K562 (cell line): ENCODE measurements around the gene MRPL28. TPM values are rescaled to one million over a fixed set of nuclear protein-coding genes. Genes with fewer than 3 reads are reported as not detected.
"Not testable (repeated sequence)": the region's sequence is repeated elsewhere in the genome, so short reads cannot be mapped to it uniquely, and the experiment has no call there.

Source experiments
- CBFA2T2 ChIP-seq: fragments of 450-650 bp; conservative IDR thresholded peaks from 2 replicates; pipeline ENCODE4 v1.6.1; 2017; ENCODE audit warnings: mild to moderate bottlenecking
- CBFA2T3 ChIP-seq: fragments of 450-650 bp; IDR thresholded peaks from 2 replicates; pipeline ENCODE4 v1.6.1; 2017
- CXXC5 ChIP-seq: fragments of 250-450 bp; sonication (Bioruptor Pico); IDR thresholded peaks from 2 replicates; pipeline ENCODE4 v1.8.0; 2022; ENCODE audit warnings: inconsistent platforms, mild to moderate bottlenecking, moderate library complexity
- DMBX1 ChIP-seq: fragments of 250-450 bp; sonication (Bioruptor Pico); IDR thresholded peaks from 2 replicates; pipeline ENCODE4 v1.8.0; 2022; ENCODE audit warnings: inconsistent platforms, mild to moderate bottlenecking, moderate library complexity, borderline replicate concordance
- DPF2 ChIP-seq: fragments of 450-650 bp; IDR thresholded peaks from 2 replicates; pipeline ENCODE4 v1.6.1; 2016
- ESRRA ChIP-seq: fragments of 450-650 bp; IDR thresholded peaks from 2 replicates; pipeline ENCODE4 v1.6.1; 2014; ENCODE audit warnings: low read depth, mild to moderate bottlenecking, moderate library complexity, borderline replicate concordance
- GATAD2A ChIP-seq: fragments of 450-650 bp; IDR thresholded peaks from 2 replicates; pipeline ENCODE4 v1.6.1; 2017
- MEIS2 ChIP-seq: fragments of 450-650 bp; IDR thresholded peaks from 2 replicates; pipeline ENCODE4 v1.6.1; 2014; ENCODE audit warnings: mild to moderate bottlenecking; ENCODE audit not compliant: partially characterized antibody
- NCOR1 ChIP-seq: fragments of 450-650 bp; IDR thresholded peaks from 2 replicates; pipeline ENCODE4 v1.6.1; 2016; ENCODE audit warnings: mild to moderate bottlenecking, moderate library complexity
- NFIC ChIP-seq: fragments of 450-650 bp; IDR thresholded peaks from 2 replicates; pipeline ENCODE4 v1.6.1; 2017; ENCODE audit warnings: mild to moderate bottlenecking, inconsistent platforms
- RBBP5 ChIP-seq: fragments of 200-600 bp; sonication (generic); IDR thresholded peaks from 2 replicates; pipeline ENCODE4 v1.6.1; 2012; ENCODE audit warnings: borderline replicate concordance, mild to moderate bottlenecking, low read length, control low read depth, inconsistent platforms; ENCODE audit not compliant: insufficient read depth, poor library complexity, severe bottlenecking
- SOX6 ChIP-seq: fragments of 450-650 bp; IDR thresholded peaks from 2 replicates; pipeline ENCODE4 v1.6.1; 2014; ENCODE audit warnings: mild to moderate bottlenecking
- TCF3 ChIP-seq: sonication (generic); formaldehyde crosslinking; IDR thresholded peaks from 2 replicates; pipeline ENCODE4 v1.4.0; 2020; ENCODE audit warnings: mild to moderate bottlenecking, missing genetic modification reagents
- TFAP4 ChIP-seq: sonication (generic); formaldehyde crosslinking; IDR thresholded peaks from 2 replicates; pipeline ENCODE4 v1.8.0; 2022; ENCODE audit warnings: missing genetic modification reagents, mild to moderate bottlenecking, moderate library complexity, borderline replicate concordance
- ZNF263 ChIP-seq: sonication (generic); formaldehyde crosslinking; IDR thresholded peaks from 2 replicates; pipeline ENCODE4 v1.8.0; 2022; ENCODE audit warnings: mild to moderate bottlenecking, missing genetic modification reagents, borderline replicate concordance
- polyA plus RNA-seq, 8 experiments: library from polyadenylated mRNA; depleted of rRNA in 4 of 8; stranded (reverse) in 5 of 8; unstranded in 3 of 8; fragments of >200 nt; fragmentation: Nextera tagmentation in 2 of 8; fragmentation: Illumina TruSeq in 1 of 8; extraction: Ambion mirVana in 2 of 8; extraction: Trizol in 1 of 8; gene quantifications; 2 replicates each; pipeline versions ENCODE4 v1.2.1 to v1.2.3, GENCODE V29; 2011 to 2014; ENCODE audit warnings: inconsistent platforms in 1 of 8, missing spikeins in 1 of 8
- total RNA-seq, 7 experiments: library from RNA; depleted of rRNA in 6 of 7; stranded (reverse); fragments of >200 nt in 6 of 7; fragmentation: Illumina TruSeq in 2 of 7; extraction: Trizol in 2 of 7; gene quantifications; 2 replicates each; pipeline versions ENCODE4 v1.2.1 to v1.2.3, GENCODE V29; 2011 to 2021; ENCODE audit warnings: low replicate concordance in 1 of 7
- TF ChIP-seq, protein P1 (sequence below): fragments of 200-800 bp; sonication (Bioruptor generic); IDR thresholded peaks from 2 replicates; pipeline ENCODE4 v1.6.1; 2017; ENCODE audit warnings: missing genetic modification characterization, missing compliant biosample characterization
- TF ChIP-seq, protein P2 (sequence below), 2 experiments: fragments of 450-650 bp; formaldehyde crosslinking in 1 of 2; IDR thresholded peaks; 2 replicates each; pipeline versions ENCODE4 v1.4.0 to v1.6.1; 2014 to 2020; ENCODE audit warnings: mild to moderate bottlenecking in 2 of 2, borderline replicate concordance in 1 of 2, low read depth in 1 of 2

The MRPL28 gene
- total and polyA plus RNA-seq, 9 of the 15 experiments (the other 6 are each of a cell fraction or from before 2014, with no cell fraction given) = 2.5 to 323 (median 175) TPM

DNA sequence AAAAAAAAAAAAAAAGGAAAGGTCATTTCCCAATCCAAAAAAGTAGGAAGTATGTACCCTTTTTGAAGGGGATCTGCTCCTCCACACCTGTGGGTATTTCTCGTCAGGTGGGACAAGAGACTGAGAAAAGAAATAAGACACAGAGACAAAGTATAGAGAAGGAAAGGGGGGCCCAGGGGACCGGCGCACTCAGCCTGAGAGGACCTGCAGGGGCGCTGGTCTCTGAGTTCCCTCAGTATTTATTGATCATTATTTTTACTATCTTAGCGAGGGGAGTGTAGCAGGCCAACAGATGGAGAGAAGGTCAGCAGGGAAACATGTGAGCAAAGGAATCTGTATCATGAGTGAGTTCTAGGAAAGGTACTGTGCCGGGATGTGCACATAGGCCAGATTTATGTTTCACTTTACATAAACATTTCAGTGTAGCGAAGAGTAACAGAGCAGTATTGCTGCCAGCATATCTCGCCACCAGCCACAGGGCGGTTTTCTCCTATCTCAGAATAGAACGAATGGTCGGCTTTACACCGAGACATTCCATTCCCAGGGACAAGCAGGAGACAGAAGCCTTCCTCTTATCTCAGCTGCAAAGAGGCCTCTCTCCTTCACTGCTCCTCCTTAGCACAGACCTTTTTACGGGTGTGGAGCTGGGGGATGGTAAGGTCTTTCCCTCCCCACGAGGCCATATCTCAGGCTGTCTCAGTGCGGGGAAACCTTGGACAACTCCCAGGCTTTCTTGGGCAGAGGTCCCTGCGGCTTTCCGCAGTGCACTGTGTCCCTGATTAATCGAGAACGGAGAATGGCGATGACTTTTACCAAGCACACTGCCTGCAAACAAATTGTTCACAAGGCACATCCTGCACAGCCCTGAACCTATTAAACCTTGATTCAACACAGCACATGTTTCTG lies 17.7 kb upstream of the MRPL28 start (continued):
- TF ChIP-seq RBBP5 (peak; percentile 41), CBFA2T3 (peak; percentile 81), DPF2 (peak; percentile 38; the same call in 1 of the 2 replicates), ZNF263 (peak; percentile 86; the same call in 1 of the 2 replicates), CXXC5 (CRISPR knock-in tag) (peak; percentile 48), NFIC (peak; percentile 34; the same call in 1 of the 2 replicates), CBFA2T2 (peak; percentile 69), DMBX1 (CRISPR knock-in tag) (peak; percentile 17; the same call in 1 of the 2 replicates), NCOR1 (peak; percentile 68), TCF3 (CRISPR knock-in tag) (peak; percentile 62), SOX6 (0 out of 2 replicates have a peak, but pooled peaks have one; percentile 45), ESRRA (peak; percentile 28; the same call in 1 of the 2 replicates), TFAP4 (CRISPR knock-in tag) (peak; percentile 50; the same call in 1 of the 2 replicates), MEIS2 (peak; percentile 15), GATAD2A (peak; percentile 32; the same call in 1 of the 2 replicates)
- TF ChIP-seq, protein P1, sequence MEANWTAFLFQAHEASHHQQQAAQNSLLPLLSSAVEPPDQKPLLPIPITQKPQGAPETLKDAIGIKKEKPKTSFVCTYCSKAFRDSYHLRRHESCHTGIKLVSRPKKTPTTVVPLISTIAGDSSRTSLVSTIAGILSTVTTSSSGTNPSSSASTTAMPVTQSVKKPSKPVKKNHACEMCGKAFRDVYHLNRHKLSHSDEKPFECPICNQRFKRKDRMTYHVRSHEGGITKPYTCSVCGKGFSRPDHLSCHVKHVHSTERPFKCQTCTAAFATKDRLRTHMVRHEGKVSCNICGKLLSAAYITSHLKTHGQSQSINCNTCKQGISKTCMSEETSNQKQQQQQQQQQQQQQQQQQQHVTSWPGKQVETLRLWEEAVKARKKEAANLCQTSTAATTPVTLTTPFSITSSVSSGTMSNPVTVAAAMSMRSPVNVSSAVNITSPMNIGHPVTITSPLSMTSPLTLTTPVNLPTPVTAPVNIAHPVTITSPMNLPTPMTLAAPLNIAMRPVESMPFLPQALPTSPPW (CRISPR knock-in tag) = peak; percentile 56
- TF ChIP-seq, protein P2, sequence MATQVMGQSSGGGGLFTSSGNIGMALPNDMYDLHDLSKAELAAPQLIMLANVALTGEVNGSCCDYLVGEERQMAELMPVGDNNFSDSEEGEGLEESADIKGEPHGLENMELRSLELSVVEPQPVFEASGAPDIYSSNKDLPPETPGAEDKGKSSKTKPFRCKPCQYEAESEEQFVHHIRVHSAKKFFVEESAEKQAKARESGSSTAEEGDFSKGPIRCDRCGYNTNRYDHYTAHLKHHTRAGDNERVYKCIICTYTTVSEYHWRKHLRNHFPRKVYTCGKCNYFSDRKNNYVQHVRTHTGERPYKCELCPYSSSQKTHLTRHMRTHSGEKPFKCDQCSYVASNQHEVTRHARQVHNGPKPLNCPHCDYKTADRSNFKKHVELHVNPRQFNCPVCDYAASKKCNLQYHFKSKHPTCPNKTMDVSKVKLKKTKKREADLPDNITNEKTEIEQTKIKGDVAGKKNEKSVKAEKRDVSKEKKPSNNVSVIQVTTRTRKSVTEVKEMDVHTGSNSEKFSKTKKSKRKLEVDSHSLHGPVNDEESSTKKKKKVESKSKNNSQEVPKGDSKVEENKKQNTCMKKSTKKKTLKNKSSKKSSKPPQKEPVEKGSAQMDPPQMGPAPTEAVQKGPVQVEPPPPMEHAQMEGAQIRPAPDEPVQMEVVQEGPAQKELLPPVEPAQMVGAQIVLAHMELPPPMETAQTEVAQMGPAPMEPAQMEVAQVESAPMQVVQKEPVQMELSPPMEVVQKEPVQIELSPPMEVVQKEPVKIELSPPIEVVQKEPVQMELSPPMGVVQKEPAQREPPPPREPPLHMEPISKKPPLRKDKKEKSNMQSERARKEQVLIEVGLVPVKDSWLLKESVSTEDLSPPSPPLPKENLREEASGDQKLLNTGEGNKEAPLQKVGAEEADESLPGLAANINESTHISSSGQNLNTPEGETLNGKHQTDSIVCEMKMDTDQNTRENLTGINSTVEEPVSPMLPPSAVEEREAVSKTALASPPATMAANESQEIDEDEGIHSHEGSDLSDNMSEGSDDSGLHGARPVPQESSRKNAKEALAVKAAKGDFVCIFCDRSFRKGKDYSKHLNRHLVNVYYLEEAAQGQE (IDR thresholded peaks at IDR 0.05; ENCODE audit: borderline replicate concordance) = not testable (repeated sequence)
- TF ChIP-seq, protein P2 (CRISPR knock-in tag; IDR thresholded peaks at IDR 0.05; ENCODE audit: low read depth) = peak; percentile 51
